HG03175 (cell line): ENCODE results near the gene CNTN4.

Source experiments
- ATAC-seq: cut with Tn5 transposase; IDR thresholded peaks from one replicate; pipeline ENCODE4 v1.9.1; 2021; ENCODE audit warnings: mild to moderate bottlenecking, moderate library complexity; ENCODE audit not compliant: unreplicated experiment

CNTN4 gene

GRCh38 chr3:2661078-2661477 lies 562.4 kb downstream of the CNTN4 start:
- ATAC-seq = no peak

GRCh38 chr3:2677501-2677900 lies 578.8 kb downstream of the CNTN4 start:
- ATAC-seq = no peak

- ATAC-seq = no peak
These were observed 581.6 kb downstream of the CNTN4 start for GRCh38 chr3:2680236-2680635.

- no peak for ATAC-seq
These were observed 585.4 kb downstream of the CNTN4 start for GRCh38 chr3:2684046-2684445.

GRCh38 chr3:2686816-2687502 lies 588.3 kb downstream of the CNTN4 start:
- no peak for ATAC-seq

GRCh38 chr3:2697589-2697988 lies 598.9 kb downstream of the CNTN4 start:
- ATAC-seq = no peak

GRCh38 chr3:2701471-2701870 lies 602.8 kb downstream of the CNTN4 start:
- ATAC-seq = no peak

- ATAC-seq = no peak
These were observed 607.6 kb downstream of the CNTN4 start for GRCh38 chr3:2706144-2706835.

- ATAC-seq = no peak
These were observed 608.2 kb downstream of the CNTN4 start for GRCh38 chr3:2706836-2707210.

GRCh38 chr3:2711081-2711480 lies 612.4 kb downstream of the CNTN4 start:
- ATAC-seq = no peak

- no peak for ATAC-seq
These were observed 615.3 kb downstream of the CNTN4 start for GRCh38 chr3:2713923-2714322.

GRCh38 chr3:2714834-2715233 lies 616.2 kb downstream of the CNTN4 start:
- ATAC-seq = no peak

- no peak for ATAC-seq
These were observed 628.4 kb downstream of the CNTN4 start for GRCh38 chr3:2727101-2727500.

GRCh38 chr3:2727610-2728318 lies 629.1 kb downstream of the CNTN4 start:
- no peak for ATAC-seq

GRCh38 chr3:2731843-2732242 lies 633.2 kb downstream of the CNTN4 start:
- no peak for ATAC-seq

GRCh38 chr3:2735392-2735894 lies 636.8 kb downstream of the CNTN4 start:
- no peak for ATAC-seq

- ATAC-seq = no peak
These were observed 642.9 kb downstream of the CNTN4 start for GRCh38 chr3:2741516-2741915.

GRCh38 chr3:2765002-2765579 lies 666.4 kb downstream of the CNTN4 start:
- no peak for ATAC-seq

GRCh38 chr3:2770451-2770850 lies 671.8 kb downstream of the CNTN4 start:
- no peak for ATAC-seq

GRCh38 chr3:2771193-2771592 lies 672.5 kb downstream of the CNTN4 start:
- no peak for ATAC-seq

- ATAC-seq = no peak
These were observed 673.1 kb downstream of the CNTN4 start for GRCh38 chr3:2771741-2772140.

GRCh38 chr3:2772803-2773202 lies 674.1 kb downstream of the CNTN4 start:
- no peak for ATAC-seq
